T47D (cell line): ENCODE measurements around the gene APLN.
A peak's percentile ranks its signal among the peaks of the same experiment; 100 is the strongest.

Experiments used
- DNase-seq, 2 experiments: peaks; one replicate each; pipeline versions ENCODE4 v3.0.0 to v3.0.0-alpha.2; 2011 to 2012; ENCODE audit warnings: low read depth in 1 of 2, low spot score in 1 of 2
- JUND ChIP-seq: IDR thresholded peaks from 2 replicates; pipeline ENCODE4 v1.6.1; 2012; ENCODE audit warnings: low read depth
- in situ Hi-C: cut with HindIII; loops from 2 replicates; pipeline ENCODE4 v1.10.0; 2016; ENCODE audit warnings: low sequenced_read_pairs, low pct_unique_long_range_greater_than_20kb

APLN gene

GRCh38 chrX:129654652-129655546 lies at the start of gene APLN:
TSS of gene APLN (minus strand) at chrX:129654956. CDS start at chrX:129654630, 326 bp downstream.
- in situ Hi-C loops = no loop called here
- DNase-seq = no peak
- no peak for TF ChIP-seq JUND

GRCh38 chrX:129704491-129704890 lies 49.7 kb upstream of the APLN start:
- DNase-seq = no peak
- TF ChIP-seq JUND = no peak
- in situ Hi-C loops = no loop called here

GRCh38 chrX:129701624-129702069 lies 46.9 kb upstream of the APLN start:
- TF ChIP-seq JUND = no peak
- DNase-seq = no peak
- in situ Hi-C loops = no loop called here

DNA sequence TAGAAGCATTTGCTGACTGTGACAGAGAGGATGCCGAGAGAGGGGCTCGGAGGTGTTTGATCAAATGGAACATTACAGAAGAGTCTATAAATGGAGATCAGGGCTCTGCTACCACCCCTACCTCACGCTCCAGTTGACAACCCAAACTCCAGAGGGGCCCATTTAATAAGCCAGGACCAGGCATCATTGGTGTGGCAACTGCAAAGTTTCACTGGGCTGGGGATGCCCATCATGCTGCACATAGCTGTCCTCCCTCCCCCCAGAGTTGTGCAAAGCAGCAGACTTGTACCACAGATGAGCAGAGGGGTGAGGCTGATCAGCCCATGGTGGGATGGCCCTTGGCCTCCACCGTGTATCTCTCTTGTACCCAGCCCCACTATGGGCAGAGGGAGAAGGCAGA lies 45.8 kb upstream of the APLN start:
- in situ Hi-C loops = no loop called here
- DNase-seq = no peak
- TF ChIP-seq JUND = no peak

- DNase-seq = peak in 1 of 2 experiments; percentile 5
- peak; percentile 77 for TF ChIP-seq JUND
- in situ Hi-C loops = no loop called here
Observed at GRCh38 chrX:129698150-129698549, 43.4 kb upstream of the APLN start.

DNA sequence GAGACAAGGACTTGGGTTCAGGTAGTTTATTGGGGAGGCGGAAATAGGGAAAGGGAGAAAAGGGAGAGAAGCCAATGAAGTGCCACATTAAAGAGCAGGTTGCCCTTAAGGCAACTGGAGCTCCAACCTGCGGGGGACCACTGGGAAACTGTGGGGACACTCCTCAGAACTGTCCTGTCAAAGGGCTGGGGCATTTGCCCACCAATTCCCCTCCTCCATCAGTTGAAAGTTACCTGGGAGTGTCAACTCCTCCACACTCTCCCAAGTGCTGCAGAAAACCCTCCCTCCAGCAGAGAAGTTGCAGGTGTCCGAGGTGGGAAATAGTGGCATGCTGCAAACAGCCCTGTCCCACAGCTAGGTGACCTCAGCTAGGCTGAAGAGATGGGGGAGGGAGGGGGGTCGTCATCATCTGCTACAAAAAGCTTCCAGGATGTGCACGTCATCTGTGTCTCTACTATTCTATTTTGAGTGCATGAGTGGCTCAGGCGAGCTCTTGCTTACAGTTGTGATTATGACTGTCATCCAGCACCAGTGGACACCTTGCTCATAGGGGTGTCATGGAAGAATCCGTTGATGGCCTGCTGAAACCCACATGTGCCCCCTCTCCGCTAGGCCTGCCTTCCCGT lies 42.6 kb upstream of the APLN start:
- no peak for TF ChIP-seq JUND
- DNase-seq = no peak
- in situ Hi-C loops = no loop called here

DNA sequence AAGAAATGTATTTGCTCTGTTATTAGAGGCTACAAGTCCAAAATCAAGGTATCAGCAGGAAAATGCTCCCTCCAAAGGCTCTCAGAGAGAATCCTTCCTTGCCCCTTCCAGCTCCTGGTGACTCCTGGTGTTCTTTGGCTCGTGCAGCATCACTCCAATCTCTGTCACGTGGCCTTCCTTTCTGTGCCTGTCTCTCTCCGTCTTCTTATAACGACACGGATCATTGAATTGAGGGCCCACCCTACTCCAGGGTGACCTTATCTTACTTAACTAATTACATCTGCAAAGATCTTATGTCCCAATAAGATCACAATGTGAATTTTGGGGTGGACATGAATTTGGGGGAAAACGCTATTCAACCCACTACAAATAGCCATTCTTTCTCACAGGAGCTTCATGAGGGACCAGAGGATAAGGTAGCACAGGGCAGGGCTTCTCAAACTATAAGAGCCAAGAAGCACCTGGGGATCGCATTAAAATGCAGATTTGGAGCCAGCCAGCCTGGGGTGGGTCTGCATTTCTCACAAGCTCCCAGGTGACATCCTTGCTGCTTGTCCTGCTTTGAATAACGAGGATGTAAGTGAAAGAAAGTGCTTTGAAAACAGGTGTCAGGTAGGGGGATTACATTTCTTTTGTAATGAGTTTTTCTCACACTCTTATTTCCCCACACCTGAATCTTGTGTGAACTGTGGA lies 41.9 kb upstream of the APLN start:
- in situ Hi-C loops = no loop called here
- no peak for DNase-seq
- TF ChIP-seq JUND = no peak

GRCh38 chrX:129695937-129696336 lies 41.2 kb upstream of the APLN start:
- TF ChIP-seq JUND = no peak
- DNase-seq = no peak
- in situ Hi-C loops = no loop called here

DNA sequence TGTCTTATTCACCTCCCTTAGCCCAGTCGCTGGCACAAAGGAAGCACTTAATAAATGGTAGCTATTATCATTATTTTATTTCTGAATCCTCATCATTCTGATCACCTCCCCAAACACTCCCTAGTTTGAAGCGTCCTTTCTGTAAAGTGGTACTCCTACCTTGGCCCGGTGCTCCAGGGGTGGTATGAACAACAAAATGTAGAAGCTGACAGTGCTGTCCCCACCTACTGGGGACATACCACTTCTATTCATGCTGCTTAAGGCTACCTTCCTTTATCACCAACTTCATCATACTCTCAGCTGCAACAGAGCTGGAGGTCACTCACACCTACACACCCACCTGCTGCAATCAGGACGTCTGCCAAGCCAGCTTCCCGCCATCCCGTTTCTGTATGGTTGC lies 40.8 kb upstream of the APLN start:
- no peak for DNase-seq
- no peak for TF ChIP-seq JUND
- in situ Hi-C loops = no loop called here

- TF ChIP-seq JUND = no peak
- no peak for DNase-seq
- in situ Hi-C loops = no loop called here
Observed at GRCh38 chrX:129694805-129695204, 40.0 kb upstream of the APLN start.

DNA sequence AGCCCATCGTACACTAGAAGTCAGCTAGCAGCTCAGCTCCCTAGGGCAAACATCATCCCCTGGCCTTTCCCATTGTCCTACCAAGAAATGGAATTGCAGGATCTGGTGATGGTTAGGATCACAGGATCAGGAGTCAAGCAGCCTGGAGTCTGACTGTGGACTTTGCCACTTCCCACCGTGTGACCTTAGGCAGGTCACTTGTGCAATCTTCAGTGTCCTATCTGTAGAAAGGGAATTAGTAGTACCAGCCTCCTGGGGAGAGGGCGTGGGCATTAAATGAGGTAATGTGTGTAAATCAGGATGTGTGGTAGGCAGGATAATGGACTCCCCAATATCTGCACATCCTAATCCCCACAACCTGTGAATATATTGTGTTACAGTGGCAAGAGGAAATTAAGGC lies 38.6 kb upstream of the APLN start:
- no peak for TF ChIP-seq JUND
- no peak for DNase-seq
- in situ Hi-C loops = no loop called here

- no peak for TF ChIP-seq JUND
- in situ Hi-C loops = no loop called here
- DNase-seq = no peak
Observed at GRCh38 chrX:129690435-129690834, 35.7 kb upstream of the APLN start.

DNA sequence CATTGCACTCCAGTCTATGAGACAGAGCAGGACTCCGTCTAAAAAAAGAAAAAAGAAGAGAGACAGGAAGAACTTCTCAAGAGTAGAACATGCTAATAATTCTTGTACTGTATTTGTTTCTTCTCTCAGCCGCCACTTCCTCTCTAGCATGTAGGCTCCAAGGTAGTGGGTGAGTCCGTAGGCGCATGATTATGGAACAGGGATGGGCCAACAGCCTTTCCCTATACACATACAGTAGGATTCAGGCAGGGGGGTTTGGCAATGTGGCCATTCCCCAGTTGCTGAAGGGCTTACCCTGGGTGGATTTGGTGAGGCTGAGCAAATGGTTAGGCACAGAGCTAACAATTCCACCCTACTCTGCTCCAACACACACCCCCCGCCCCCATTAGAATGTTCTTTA lies 35.0 kb upstream of the APLN start:
- in situ Hi-C loops = no loop called here
- no peak for TF ChIP-seq JUND
- no peak for DNase-seq
